GM12875 (cell line): ENCODE data around the gene CREBBP.

Experiments
- H3K4me3 ChIP-seq: one replicate; pipeline ENCODE4 v1.5.1; 2011; ENCODE audit warnings: low read depth, low read length, control low read depth
- CTCF ChIP-seq: IDR thresholded peaks from 2 replicates; pipeline ENCODE4 v1.5.1; 2011; ENCODE audit warnings: low read depth, mild to moderate bottlenecking, control low read depth, inconsistent platforms, low read length, moderate library complexity, borderline replicate concordance; ENCODE audit not compliant: insufficient read depth

The CREBBP gene

GRCh38 chr16:3824121-3824795 lies 56.3 kb downstream of the CREBBP start:
- no peak overlapping the region for H3K4me3 ChIP-seq
- no peak for TF ChIP-seq CTCF

GRCh38 chr16:3823427-3823826 lies 57.1 kb downstream of the CREBBP start:
- no peak overlapping the region for H3K4me3 ChIP-seq
- no peak for TF ChIP-seq CTCF

GRCh38 chr16:3822366-3823045 lies 58.0 kb downstream of the CREBBP start:
- H3K4me3 ChIP-seq, result no peak overlapping the region
- TF ChIP-seq CTCF, result no peak

GRCh38 chr16:3821184-3821583 lies 59.3 kb downstream of the CREBBP start:
- no peak overlapping the region for H3K4me3 ChIP-seq
- TF ChIP-seq CTCF, result no peak

GRCh38 chr16:3819746-3820724 lies 60.5 kb downstream of the CREBBP start:
- H3K4me3 ChIP-seq, result no peak overlapping the region
- no peak for TF ChIP-seq CTCF

- no peak overlapping the region for H3K4me3 ChIP-seq
- no peak for TF ChIP-seq CTCF
Observed at GRCh38 chr16:3819175-3819527, 61.4 kb downstream of the CREBBP start.
